Neutrophil (primary cell): Measurements from ENCODE around the gene BRIP1.

Source experiments
- H3K27ac ChIP-seq: fragments of 200-600 bp; sonication (generic); 2 replicates; pipeline ENCODE4 v1.5.1; 2016; ENCODE audit warnings: mild to moderate bottlenecking, moderate library complexity
- H3K27me3 ChIP-seq: fragments of 200-600 bp; sonication (generic); 2 replicates; pipeline ENCODE4 v1.6.0; 2016; ENCODE audit warnings: mild to moderate bottlenecking
- H3K36me3 ChIP-seq: fragments of 200-600 bp; sonication (generic); 2 replicates; pipeline ENCODE4 v1.5.1; 2017
- H3K4me1 ChIP-seq, 2 experiments: fragments of 200-600 bp in 1 of 2; sonication (generic) in 1 of 2; 1 replicate in 1 of 2; 2 replicates in 1 of 2; pipeline versions ENCODE4 v1.5.1 to v1.6.1; 2013 to 2016; ENCODE audit warnings: low read depth in 1 of 2, low read length in 1 of 2, mild to moderate bottlenecking in 1 of 2, moderate library complexity in 1 of 2; ENCODE audit not compliant: control insufficient read depth in 1 of 2, insufficient read depth in 1 of 2
- H3K4me3 ChIP-seq, 2 experiments: fragments of 200-600 bp in 1 of 2; sonication (generic) in 1 of 2; 1 replicate in 1 of 2; 2 replicates in 1 of 2; pipeline ENCODE4 v1.5.1; 2013 to 2016; ENCODE audit warnings: low read depth in 1 of 2, low read length in 1 of 2, mild to moderate bottlenecking in 1 of 2, moderate library complexity in 1 of 2
- H3K9me3 ChIP-seq: fragments of 200-600 bp; sonication (generic); 2 replicates; pipeline ENCODE4 v1.5.1; 2016
- TF ChIP-seq, protein P1 (sequence below): fragments of 200-600 bp; sonication (generic); IDR thresholded peaks from 2 replicates; pipeline ENCODE4 v1.5.1; 2016; ENCODE audit warnings: antibody characterized with exemption

BRIP1 gene

DNA sequence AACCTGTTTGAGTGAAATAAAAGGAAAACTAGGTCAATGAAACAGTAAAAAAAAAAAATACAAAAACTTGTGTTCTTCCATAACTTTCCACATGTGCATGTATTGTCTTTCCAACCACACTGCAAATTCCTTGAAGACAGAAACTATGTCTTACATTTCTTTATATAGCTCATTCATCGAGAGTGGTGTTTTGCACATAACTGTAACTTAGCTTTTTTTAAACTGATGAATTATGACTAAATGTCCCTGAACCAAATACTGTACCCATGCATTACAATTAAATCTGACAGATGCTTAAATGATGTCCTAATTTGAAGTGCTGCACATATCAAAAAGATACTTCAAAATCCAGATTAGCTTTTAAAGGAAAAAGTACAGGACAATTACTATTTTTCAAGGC is 50.1 kb downstream of the BRIP1 start:
- H3K4me3 ChIP-seq = no peak overlapping the region
- H3K27me3 ChIP-seq = no peaks in the 10 kb centered on the region
- H3K36me3 ChIP-seq = peaks cover 4% of the 10 kb centered on the region
- no peak overlapping the region for H3K27ac ChIP-seq
- no peaks in the 10 kb centered on the region for H3K9me3 ChIP-seq
- TF ChIP-seq, protein P1, sequence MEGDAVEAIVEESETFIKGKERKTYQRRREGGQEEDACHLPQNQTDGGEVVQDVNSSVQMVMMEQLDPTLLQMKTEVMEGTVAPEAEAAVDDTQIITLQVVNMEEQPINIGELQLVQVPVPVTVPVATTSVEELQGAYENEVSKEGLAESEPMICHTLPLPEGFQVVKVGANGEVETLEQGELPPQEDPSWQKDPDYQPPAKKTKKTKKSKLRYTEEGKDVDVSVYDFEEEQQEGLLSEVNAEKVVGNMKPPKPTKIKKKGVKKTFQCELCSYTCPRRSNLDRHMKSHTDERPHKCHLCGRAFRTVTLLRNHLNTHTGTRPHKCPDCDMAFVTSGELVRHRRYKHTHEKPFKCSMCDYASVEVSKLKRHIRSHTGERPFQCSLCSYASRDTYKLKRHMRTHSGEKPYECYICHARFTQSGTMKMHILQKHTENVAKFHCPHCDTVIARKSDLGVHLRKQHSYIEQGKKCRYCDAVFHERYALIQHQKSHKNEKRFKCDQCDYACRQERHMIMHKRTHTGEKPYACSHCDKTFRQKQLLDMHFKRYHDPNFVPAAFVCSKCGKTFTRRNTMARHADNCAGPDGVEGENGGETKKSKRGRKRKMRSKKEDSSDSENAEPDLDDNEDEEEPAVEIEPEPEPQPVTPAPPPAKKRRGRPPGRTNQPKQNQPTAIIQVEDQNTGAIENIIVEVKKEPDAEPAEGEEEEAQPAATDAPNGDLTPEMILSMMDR = no peak
- H3K4me1 ChIP-seq = peaks cover 7 to 12% of the 10 kb centered on the region in 2 experiments

DNA sequence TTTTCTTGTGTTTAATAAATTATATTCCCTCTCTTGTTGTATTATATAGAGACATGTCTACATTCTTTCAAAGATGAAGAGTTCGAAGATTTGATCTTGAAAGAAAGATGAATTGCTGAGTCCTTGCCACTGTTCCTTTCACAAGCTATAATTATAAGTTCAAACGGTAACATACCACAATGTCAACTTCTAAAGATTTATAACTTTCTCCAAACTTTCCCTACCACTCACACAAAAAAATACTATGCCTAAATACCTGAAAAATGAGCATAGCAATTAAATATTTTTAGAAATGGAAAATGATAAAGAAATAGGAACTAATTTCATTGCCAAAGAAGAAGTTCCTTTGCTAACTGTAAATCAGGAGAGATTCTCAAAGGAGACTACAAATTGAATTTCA is 50.6 kb downstream of the BRIP1 start:
- Histone ChIP-seq H3K27me3 (no peaks in the 10 kb centered on the region), H3K36me3 (peaks cover 6% of the 10 kb centered on the region), H3K4me1 (peaks cover 7 to 12% of the 10 kb centered on the region in 2 experiments), H3K9me3 (no peaks in the 10 kb centered on the region), H3K4me3 (no peak overlapping the region), H3K27ac (no peak overlapping the region)
- TF ChIP-seq, protein P1 = no peak

DNA sequence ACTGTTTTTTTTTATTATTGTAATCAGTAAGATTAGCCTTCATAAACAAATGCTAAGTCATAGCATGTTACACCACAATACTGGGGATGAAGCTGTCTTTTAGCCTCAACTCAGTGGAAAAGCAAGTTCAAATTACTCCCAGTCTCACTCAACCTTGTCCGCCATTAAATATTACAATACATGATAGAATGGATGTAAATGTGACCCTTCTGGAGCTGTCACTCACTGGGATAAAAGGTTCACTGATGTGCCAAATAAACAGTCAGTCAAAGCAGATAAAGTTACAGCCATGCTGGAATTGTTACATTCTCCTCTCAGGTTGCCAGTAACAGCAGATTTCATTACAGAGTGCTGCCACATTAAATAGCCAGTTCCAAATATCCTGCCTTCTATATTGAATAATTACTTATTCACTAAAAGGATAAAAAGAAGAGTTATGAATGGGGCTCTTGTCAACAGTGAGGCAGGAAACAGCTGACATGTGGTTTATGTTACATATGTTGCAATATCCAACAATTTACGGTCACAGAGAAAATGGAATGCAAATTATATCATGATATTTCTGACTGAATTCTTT is 53.4 kb downstream of the BRIP1 start:
- Histone ChIP-seq H3K36me3 (peaks cover 6% of the 10 kb centered on the region), H3K9me3 (no peaks in the 10 kb centered on the region), H3K4me1 (peaks cover 7 to 8% of the 10 kb centered on the region in 2 experiments), H3K4me3 (no peak overlapping the region), H3K27ac (no peak overlapping the region), H3K27me3 (no peaks in the 10 kb centered on the region)
- TF ChIP-seq, protein P1 = no peak

DNA sequence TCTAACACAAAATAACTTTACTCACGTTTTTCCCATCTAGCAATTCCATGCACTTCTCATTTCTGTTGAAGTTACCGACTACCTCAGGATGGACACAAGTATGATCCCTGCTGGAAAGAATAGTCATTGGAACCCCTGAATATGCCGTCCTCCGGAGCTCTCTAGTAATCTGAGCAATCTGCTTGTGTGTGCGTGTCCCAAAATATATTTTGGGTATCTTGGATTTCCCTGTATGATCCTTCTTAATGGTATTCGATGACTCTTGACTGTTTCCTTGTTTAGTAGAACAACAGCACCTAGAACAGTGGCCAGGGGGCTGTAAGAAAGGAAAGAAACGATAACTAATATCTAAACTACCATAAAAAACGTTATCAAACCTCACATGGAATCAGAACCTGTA is 54.9 kb downstream of the BRIP1 start:
- H3K9me3 ChIP-seq = no peaks in the 10 kb centered on the region
- peaks cover 6% of the 10 kb centered on the region for H3K36me3 ChIP-seq
- peaks cover 7 to 8% of the 10 kb centered on the region in 2 experiments for H3K4me1 ChIP-seq
- no peaks in the 10 kb centered on the region for H3K27me3 ChIP-seq
- TF ChIP-seq, protein P1 = no peak
- no peak overlapping the region for H3K4me3 ChIP-seq
- H3K27ac ChIP-seq = no peak overlapping the region

DNA sequence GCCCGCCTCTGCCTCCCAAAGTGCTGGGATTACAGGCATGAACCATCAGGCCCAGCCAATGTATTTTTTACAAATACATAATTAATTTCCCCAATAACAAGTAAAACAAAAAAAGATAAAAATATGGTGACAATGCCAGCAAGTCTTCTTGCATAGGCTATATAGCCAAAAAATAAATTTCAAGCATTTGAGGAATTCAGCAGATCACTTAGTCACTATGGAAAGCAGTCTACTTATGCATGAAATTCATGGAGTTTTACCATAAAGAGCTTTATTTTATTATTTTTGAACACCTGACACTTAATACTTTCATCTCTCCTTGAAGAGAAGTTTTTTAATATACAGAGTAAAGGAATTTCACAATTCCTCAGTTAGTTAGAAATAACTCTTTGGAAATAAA is 56.4 kb downstream of the BRIP1 start:
- no peak overlapping the region for H3K27ac ChIP-seq
- H3K9me3 ChIP-seq = no peaks in the 10 kb centered on the region
- no peak overlapping the region for H3K4me3 ChIP-seq
- TF ChIP-seq, protein P1 = no peak
- H3K4me1 ChIP-seq = peaks cover 7 to 8% of the 10 kb centered on the region in 2 experiments
- peaks cover 6% of the 10 kb centered on the region for H3K36me3 ChIP-seq
- H3K27me3 ChIP-seq = no peaks in the 10 kb centered on the region
